HT1080 (cell line): Measurements from ENCODE around the gene PTPRZ1. TPM values are rescaled to one million over a fixed set of nuclear protein-coding genes. Genes with fewer than 3 reads are reported as not detected.

Experiments
- DNase-seq: peaks from one replicate; pipeline ENCODE4 v3.0.0-alpha.2; 2015; ENCODE audit warnings: low read depth
- total RNA-seq: library from RNA; depleted of rRNA; stranded (reverse); fragments of >200 nt; shearing (Covaris generic); gene quantifications from 2 replicates; pipeline ENCODE4 v1.2.3, GENCODE V29; 2014

Gene PTPRZ1
- total RNA-seq, 1 experiment from 2014 or later: 0.26 TPM

- no peak for DNase-seq
These were observed 167.2 kb downstream of the PTPRZ1 start for GRCh38 chr7:122040147-122040546.

- DNase-seq: peak; percentile 33
These were observed 173.4 kb downstream of the PTPRZ1 start for GRCh38 chr7:122046402-122046801.

GRCh38 chr7:122054393-122054792 is 181.4 kb downstream of the PTPRZ1 start:
- no peak for DNase-seq

GRCh38 chr7:122055073-122055472 is 182.1 kb downstream of the PTPRZ1 start:
- DNase-seq: peak; percentile 21

- DNase-seq: no peak
These were observed 184.0 kb downstream of the PTPRZ1 start for GRCh38 chr7:122056977-122057376.

- no peak for DNase-seq
These were observed 186.6 kb downstream of the PTPRZ1 start for GRCh38 chr7:122059542-122059941.

GRCh38 chr7:122063146-122063545 is 190.2 kb downstream of the PTPRZ1 start:
- no peak for DNase-seq

- DNase-seq: peak; percentile 5
These were observed 192.0 kb downstream of the PTPRZ1 start for GRCh38 chr7:122064971-122065370.

GRCh38 chr7:122067077-122067476 is 194.1 kb downstream of the PTPRZ1 start:
- DNase-seq: no peak

GRCh38 chr7:122068046-122068445 is 195.1 kb downstream of the PTPRZ1 start:
- no peak for DNase-seq

- DNase-seq: no peak
These were observed 196.0 kb downstream of the PTPRZ1 start for GRCh38 chr7:122068999-122069398.

GRCh38 chr7:122070062-122070461 is 197.1 kb downstream of the PTPRZ1 start:
- no peak for DNase-seq

GRCh38 chr7:122070834-122071233 is 197.9 kb downstream of the PTPRZ1 start:
- DNase-seq: no peak

GRCh38 chr7:122072272-122072671 is 199.3 kb downstream of the PTPRZ1 start:
- no peak for DNase-seq

- no peak for DNase-seq
These were observed 200.1 kb downstream of the PTPRZ1 start for GRCh38 chr7:122072924-122073599.

GRCh38 chr7:122073635-122074034 is 200.7 kb downstream of the PTPRZ1 start:
- no peak for DNase-seq

- DNase-seq: no peak
These were observed 209.2 kb downstream of the PTPRZ1 start for GRCh38 chr7:122082160-122082559.

GRCh38 chr7:122082670-122083069 is 209.7 kb downstream of the PTPRZ1 start:
- no peak for DNase-seq

GRCh38 chr7:122092964-122093797 is 220.2 kb downstream of the PTPRZ1 start:
- peak; percentile 68 for DNase-seq

- DNase-seq: no peak
These were observed 221.6 kb downstream of the PTPRZ1 start for GRCh38 chr7:122094549-122094948.

- DNase-seq: no peak
These were observed 222.7 kb downstream of the PTPRZ1 start for GRCh38 chr7:122095642-122096041.

GRCh38 chr7:122100021-122100420 is 227.1 kb downstream of the PTPRZ1 start:
- DNase-seq: no peak

- no peak for DNase-seq
These were observed 230.1 kb downstream of the PTPRZ1 start for GRCh38 chr7:122103064-122103463.
